ENCODE measurements around the gene IQUB.
A peak's percentile ranks its signal among the peaks of the same experiment; 100 is the strongest.
"Not testable (repeated sequence)": the region's sequence is repeated elsewhere in the genome, so short reads cannot be mapped to it uniquely, and the experiment has no call there.

Gene IQUB

DNA sequence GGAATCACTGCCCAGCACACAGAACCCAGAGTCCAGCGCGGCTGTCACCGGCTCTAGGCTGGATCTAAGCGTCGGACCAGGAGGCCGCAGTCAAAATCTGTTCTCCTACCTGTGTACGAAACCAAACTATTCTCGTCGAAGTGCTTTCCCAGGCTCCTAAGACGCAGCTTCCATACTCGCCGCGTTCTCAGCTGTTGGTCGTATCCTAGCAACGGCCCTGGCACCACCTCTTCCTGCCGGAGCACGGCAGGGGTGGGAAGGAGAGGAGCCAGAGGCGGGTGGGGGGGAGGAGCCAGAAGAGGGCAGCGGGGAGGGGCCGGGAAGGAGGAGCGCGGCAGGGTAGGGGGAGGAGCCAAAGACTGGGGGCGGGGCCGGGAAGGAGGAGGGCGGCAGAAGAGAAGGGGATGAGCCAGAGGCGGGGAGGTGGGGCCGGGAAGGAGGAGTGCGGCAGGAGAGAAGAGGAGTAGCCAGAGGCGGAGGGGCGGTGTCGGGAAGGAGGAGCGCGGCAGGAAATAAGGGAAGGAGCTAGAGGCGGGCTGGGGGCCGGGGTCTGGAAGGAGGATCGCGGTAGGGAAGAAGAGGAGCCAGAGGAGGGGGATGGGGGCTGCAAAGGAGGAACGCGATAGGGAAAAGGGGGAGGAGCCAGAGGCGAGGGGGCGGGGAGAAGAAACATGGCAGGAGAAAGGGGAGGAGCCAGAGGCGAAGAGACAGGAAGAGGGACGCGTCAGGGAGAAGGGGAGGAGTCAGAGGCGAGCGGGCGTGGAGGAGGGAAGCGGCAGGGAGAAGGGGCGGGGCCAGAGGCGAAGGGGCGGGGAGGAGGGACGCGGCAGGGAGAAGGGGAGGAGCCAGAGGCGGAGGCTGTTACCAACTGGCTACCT lies at the start of gene IQUB:
Gene IQUB, minus strand, starts transcription at position 213 of the 878 bp plus-strand sequence. CDS start 22,255 bp downstream, outside the sequence.
- DNase-seq = peak; percentile 99

GRCh38 chr7:123583821-123584220 lies 49.4 kb upstream of the IQUB start:
- DNase-seq = no peak

DNA sequence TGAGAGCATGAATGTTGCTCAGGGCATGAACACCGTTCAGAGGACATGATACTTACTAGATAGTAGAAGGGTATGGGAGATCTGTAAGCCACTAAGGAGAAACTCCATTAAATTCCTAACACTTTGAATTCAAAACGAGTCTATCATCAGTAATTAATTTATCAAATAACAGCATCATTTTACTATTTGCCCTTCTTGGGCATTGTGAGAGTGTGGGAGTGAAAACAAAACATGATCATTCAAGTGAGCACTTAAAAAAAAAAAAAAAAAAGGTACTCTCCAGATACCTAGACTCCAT lies 46.7 kb upstream of the IQUB start:
- no peak for DNase-seq

DNA sequence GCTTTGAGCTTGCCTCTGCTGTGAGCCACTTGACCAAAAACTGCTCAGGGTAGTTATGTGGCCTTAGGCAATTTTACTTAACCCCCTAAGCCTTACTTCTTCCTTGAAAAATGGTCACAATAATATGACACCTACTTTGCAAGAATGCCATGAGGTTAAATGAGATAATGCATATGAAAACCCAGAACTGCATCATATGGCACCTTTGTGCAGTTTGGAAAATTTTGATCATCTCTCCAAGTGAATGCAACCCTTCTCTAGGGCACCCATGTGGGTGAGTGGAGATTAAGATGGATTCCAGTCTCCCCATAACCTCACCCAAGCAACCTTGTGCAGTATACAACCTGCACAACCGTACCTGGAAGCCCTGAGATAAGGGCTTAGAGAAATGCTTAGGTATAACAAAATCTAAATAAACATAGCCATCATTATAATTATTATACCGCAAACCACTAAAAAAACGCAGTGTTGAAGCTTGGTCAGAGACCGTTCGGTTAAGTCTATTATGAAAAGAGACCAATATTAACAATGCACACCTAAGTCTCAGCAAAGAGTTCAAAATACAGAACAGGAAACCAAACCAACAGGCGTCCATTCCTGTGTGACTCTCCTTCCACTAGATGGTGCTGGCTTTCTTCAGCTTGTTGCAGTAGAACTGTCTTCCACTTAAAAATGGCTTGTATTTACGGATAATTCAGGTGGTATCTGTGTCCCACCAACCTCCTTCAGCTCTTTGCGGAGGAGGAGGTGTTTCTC lies 46.2 kb upstream of the IQUB start:
- peak; percentile 85 for DNase-seq

- DNase-seq = no peak
Observed at GRCh38 chr7:123579416-123579815, 45.0 kb upstream of the IQUB start.

DNA sequence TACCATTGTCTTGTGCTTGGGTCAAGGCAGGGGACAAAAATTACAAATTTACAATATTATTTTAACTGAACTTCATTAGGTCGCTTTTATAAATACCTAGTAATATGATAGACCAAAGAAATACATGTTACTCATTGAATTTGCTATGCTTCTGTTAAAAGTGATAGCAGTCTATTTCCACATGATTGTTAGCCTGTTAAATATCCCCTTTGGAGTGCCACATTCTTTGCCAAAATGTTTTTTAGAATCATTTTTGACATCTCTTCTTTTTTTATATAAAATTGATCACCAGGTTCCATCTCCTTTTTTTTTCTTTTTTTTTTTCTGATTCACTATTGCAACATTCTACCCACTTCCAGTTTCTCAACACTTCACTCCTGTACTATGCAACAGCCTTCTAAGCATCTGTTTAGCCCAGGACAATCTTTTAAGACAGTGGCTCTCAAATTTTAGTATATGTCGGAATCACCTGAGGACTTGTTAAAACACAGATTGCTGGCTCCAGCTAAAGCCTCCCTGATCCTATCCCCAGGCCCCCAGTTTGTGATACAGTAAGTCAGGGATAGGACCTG lies 39.6 kb upstream of the IQUB start:
- DNase-seq = no peak

DNA sequence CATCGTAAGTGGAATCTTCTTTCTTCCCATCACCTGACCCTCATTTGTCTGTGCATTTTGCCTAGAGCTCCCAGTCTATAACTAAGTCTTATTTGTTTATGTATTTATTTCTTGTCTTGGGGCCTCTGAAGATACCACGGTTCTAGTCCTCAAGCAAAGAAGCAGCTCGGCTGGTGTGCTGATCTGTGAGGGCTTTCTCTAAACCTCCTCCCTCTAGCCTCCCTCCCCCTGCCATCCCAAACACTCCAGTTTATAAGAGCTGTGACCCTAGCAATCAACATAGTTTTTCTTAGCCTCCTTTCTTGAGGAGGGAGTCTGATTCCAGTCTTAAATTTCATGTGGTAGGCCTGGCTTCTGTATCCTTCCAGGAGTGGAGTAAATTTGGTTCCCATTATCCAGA lies 38.9 kb upstream of the IQUB start:
- DNase-seq = no peak

DNA sequence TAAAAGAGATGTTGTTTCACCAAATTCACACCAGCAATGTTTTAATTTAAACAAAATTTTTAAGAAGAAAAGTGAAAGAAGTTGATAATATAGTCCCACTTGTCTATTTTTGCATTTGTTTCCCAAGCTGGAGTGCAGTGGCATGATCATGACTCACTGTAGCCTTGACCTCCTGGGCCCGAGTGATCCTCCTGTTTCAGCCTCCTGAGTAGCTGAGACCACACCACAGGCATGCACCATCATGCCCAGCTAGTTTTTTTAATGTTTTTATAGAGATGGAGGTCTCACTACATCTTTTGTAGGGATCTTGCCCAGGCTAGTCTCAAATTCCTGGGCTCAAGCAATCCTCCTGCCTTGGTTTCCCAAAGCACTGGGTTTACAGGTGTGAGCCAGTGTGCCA lies 37.3 kb upstream of the IQUB start:
- no peak for DNase-seq

- DNase-seq = no peak
Observed at GRCh38 chr7:123571187-123571586, 36.8 kb upstream of the IQUB start.

- DNase-seq = peak; percentile 25
Observed at GRCh38 chr7:123570390-123571182, 36.2 kb upstream of the IQUB start.

- DNase-seq = no peak
Observed at GRCh38 chr7:123569352-123570010, 35.1 kb upstream of the IQUB start.

DNA sequence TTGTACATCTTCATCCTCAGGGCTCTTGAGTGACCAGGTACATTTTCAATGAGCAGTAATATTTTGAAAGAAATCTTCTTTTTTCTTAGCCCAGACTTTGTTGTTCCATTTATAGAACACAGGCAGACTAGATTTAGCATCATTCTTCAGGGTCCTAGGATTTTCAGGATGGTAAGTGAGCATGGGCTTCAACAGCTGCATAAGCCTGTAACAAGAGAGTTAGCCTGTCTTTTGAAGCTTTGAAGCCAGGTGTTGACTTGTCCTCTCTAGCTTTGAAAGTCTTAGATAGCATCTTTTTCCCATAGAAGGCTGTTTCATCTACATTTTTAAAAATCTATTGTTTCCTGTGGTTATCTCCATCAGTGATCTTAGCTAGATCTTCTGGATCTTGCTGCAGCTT lies 27.7 kb upstream of the IQUB start:
- DNase-seq = no peak

GRCh38 chr7:123558289-123558874 lies 24.0 kb upstream of the IQUB start:
- DNase-seq = no peak

DNA sequence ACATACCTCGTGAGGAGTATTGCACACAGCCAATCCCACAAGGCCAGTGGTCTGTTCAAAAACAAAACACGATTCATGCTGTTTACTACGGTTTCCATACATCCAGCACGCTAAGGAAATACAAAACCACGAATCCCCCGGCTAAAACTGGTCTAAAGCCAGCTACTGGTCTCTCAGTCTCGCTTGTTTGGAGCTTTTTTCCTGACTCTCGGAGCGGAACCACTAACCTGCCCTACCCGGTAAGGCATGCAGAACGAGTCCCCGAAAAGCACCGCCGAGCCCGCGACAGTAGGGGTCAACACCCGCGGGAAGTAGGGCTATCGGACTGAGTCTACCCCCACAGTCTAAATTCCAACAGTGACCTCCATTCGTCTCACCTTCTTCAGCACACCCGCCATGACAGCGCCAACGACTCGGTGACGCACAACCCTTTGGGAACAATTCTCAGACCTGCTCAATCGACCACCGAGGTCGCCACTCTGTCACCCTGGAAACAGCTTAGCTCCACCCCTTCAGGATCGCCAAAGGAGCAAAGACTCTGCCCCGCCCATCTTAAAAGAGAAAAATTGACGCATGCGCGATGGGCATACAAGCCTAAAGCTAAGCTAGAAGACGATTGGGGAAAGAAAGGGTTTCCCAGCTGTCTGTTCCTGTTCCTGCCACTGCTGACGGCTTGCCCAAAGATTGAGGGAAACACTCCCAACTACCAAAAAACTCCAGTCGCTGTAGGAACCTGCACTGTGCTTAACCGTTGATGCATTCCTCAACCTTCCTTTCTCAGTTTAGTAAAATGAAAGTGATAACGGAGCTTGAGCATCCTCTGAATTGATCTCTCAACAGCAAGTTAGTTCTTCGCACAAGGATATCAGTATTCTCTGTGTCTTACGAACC lies 23.2 kb upstream of the IQUB start, which contains the start of gene NDUFA5:
Gene NDUFA5, minus strand, starts transcription at position 421 of the 891 bp plus-strand sequence. Its CDS starts 23 bp downstream, at position 398.
- DNase-seq = peak; percentile 100

DNA sequence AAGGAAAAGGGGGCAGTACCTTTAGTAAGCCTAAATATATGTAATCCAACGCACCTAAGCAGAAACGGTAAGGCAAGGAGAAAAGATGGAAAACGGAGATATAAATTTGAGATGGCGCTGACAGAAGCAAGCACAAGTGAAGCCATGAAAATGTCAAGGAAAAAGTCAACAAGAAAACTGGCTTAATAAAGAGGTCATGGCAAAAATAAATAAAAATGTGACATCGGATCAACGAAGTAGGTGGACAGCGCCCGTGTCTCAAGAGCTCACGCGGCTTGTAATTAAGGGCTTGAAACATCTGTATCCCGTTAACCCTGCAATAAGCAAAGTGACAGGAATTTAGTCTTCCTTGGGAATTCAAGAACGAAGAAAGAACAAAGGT lies 22.6 kb upstream of the IQUB start:
- no peak for DNase-seq

DNA sequence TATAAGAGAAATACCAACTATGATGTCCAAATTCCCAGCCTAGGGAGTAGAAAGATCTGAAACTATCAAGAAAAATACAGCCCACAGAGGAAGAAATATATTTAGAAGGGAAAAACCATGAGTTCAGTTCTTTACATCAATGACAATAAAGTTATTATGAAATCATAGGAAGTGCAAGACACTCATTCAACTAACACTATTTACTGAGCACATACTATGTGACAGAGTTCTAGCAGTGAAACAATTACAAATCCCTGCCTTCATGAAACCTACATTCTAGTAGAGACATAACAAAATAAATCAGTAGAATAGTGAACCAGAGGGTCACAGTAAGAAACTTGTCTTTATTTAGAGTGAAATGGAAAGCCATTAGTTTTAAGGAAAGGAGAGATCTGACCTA lies 21.1 kb upstream of the IQUB start:
- no peak for DNase-seq

DNA sequence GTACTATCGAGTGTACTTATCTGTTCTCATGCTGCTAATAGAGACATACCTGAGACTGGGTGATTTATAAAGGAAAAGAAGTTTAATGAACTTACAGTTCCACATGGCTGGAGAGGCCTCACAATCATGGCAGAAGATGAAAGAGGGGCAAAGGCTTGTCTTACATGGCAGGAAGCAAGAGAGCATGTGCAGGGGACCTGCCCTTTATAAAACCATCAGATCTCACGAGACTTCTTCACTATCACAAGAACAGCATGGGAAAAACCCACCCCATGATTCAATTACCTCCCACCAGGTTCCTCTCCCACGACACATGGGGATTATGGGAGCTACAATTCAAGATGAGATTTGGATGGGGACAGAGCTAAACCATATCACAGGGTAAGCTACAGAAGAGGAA lies 18.8 kb upstream of the IQUB start:
- DNase-seq = no peak

DNA sequence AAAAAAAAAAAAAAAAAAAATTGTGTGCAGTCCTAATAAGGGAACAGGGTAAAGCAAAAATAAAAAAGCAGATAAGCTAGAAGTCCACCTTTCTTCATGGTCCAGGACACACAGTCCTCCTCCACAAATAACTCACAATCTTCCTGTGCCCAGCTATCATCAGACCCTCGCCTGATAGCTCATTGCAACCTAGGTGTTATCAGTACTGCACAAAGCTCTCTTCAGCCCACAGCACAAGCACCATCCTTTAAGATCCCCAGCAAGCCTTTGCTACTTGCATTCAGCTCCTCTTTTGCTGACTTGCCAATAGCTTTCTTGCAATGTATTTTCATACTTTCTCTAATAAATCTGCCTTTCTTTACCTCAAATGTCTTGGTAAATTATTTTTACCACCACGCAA lies 18.2 kb upstream of the IQUB start:
- DNase-seq = no peak

GRCh38 chr7:123552134-123552533 lies 17.7 kb upstream of the IQUB start:
- DNase-seq = not testable (repeated sequence)

- no peak for DNase-seq
Observed at GRCh38 chr7:123548406-123548805, 14.0 kb upstream of the IQUB start.

DNA sequence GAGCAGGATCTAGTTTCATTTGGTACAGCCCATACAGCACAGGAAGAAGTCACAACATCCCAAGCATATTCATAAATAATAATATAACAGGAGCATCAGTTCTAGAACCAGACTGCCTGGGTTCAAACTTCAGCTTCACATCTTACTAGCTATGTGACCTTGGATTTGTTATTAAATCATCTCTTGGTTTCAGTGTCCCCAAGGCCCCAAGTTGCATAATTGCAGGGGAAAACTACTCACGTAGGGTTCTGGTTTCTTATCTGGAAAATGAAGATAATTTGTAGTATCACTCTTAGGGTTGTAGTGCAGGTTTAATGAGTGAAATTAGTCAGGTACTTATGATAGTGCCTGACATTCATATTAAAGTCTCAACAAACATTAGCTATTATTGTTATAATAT lies 5.5 kb upstream of the IQUB start:
- no peak for DNase-seq

All from DMS53 (cell line).